Urinary bladder (tissue), 4 donors: ENCODE data around the gene POU2F1. TPM values are rescaled to one million over a fixed set of nuclear protein-coding genes. Genes with fewer than 3 reads are reported as not detected.

ENCODE experiments used
- DNase-seq: peaks from one replicate; pipeline ENCODE4 v3.0.0-alpha.2; 2015; ENCODE audit errors: extremely low spot score
- H3K27ac ChIP-seq: one replicate; pipeline ENCODE4 v1.5.1; 2013; ENCODE audit warnings: low read depth, mild to moderate bottlenecking, moderate library complexity
- H3K36me3 ChIP-seq: one replicate; pipeline ENCODE4 v1.6.1; 2013; ENCODE audit warnings: mild to moderate bottlenecking, moderate library complexity; ENCODE audit not compliant: insufficient read depth
- H3K4me1 ChIP-seq: one replicate; pipeline ENCODE4 v1.6.1; 2013; ENCODE audit warnings: mild to moderate bottlenecking, moderate library complexity; ENCODE audit not compliant: insufficient read depth
- H3K4me3 ChIP-seq: one replicate; pipeline ENCODE4 v1.5.1; 2013; ENCODE audit warnings: low read depth, low read length
- WGBS: extraction: QIAGEN DNeasy Blood & Tissue Kit; methylation state at CpG from one replicate; pipeline ENCODE4 v1.1.7; 2013; 5-methylcytosine and 5-hydroxymethylcytosine counted together
- polyA plus RNA-seq: library from polyadenylated mRNA; stranded (reverse); fragments of 200-250 nt; gene quantifications from one replicate; pipeline ENCODE4 v1.2.3, GENCODE V29; 2013
- total RNA-seq: library from RNA; depleted of rRNA; stranded (reverse); fragments of >200 nt; gene quantifications from one replicate; pipeline ENCODE4 v1.2.3, GENCODE V29; 2014
- donor health status: healthy with polysubstance abuse.
- donor health status: healthy.

POU2F1 gene
- total and polyA plus RNA-seq, 2 donors: 2.2 to 31.3 TPM

DNA sequence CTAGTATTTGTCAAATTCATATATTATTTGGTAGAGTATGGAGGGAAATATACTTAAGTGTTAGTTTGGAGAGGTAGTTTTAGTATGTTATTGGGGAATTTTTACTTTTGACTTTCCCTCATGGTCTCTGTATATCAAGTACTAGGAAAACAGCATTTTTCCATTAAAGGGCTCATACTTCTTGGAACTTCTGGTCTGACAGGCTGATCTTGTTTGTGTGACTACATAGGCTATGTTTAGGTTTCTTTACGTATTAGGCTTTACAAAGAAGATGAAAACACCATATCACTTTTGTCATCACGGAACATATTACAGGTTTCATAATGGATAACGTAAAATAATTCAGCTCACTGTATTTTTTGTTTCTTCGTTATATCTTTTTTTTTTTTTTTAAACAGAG lies 30.8 kb downstream of the POU2F1 start:
- Histone ChIP-seq H3K27ac (no peak overlapping the region), H3K36me3 (no peaks in the 10 kb centered on the region), H3K4me1 (no peaks in the 10 kb centered on the region), H3K4me3 (no peak overlapping the region)
- 92% methylated on average over 4 of the region's 4 CpGs for WGBS
- DNase-seq: no peak

DNA sequence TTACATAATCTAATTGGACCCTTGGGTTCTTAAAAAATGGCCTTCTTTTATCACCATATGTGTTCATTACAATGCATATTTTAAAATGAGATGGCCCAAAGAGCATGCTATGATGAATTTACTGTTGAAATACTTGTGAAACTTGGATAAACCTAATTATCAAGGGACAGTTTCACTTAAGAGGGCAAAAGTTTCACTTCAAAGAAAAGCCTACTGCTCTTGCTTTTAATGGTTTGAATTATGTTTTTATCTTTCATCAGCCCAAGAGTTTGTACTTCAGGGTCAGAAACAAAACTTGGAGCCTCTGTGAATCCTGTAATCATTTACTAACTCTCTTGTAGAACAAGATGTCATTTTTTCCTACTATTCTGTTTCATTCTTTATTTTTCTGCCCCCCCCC lies 32.3 kb downstream of the POU2F1 start:
- no peaks in the 10 kb centered on the region for H3K4me1 ChIP-seq
- H3K4me3 ChIP-seq: no peak overlapping the region
- DNase-seq: no peak
- no peak overlapping the region for H3K27ac ChIP-seq
- no peaks in the 10 kb centered on the region for H3K36me3 ChIP-seq

DNA sequence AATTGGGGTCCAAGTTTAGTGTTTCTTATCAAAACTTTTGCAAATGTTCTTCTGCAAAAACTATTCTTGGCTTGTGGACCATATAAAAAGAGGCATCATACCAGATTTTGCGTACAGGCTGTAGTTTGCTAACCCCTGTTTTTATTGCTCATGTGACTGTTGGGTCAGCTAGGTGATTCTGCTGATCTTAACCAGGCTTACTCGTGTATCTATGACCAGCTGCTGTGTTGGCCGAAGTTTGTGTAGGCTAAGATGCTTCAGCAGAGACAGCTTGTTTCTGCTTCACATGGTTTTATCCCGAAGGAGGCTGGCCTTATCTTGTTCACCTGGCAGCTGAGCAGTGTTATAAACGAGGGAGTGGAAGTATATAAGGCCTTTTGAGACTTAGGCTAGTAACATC lies 38.2 kb downstream of the POU2F1 start:
- peak; percentile 36 for DNase-seq
- no peak overlapping the region for H3K4me3 ChIP-seq
- WGBS: 20% methylated on average over 5 of the region's 5 CpGs
- H3K36me3 ChIP-seq: no peaks in the 10 kb centered on the region
- H3K4me1 ChIP-seq: peaks cover 2% of the 10 kb centered on the region
- no peak overlapping the region for H3K27ac ChIP-seq

DNA sequence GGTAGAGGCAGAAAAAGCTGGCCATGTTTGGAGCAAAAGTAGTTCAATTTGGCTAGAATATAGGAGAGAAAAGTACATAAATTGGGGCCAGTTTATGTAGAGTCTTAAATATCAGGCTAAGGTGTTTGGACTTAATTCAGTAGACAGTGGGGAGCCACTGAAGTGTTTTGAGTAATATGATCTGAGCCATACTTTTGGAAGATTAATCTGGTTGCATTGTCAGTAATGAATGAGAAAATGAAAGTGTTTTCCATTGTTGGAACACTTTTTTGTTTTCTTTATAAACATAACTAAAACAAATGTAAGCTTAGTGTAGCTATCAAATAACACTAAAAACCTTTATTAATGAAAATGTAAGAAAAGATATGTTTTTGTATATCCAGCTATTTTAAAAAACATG lies 42.1 kb downstream of the POU2F1 start:
- no peaks in the 10 kb centered on the region for H3K36me3 ChIP-seq
- DNase-seq: no peak
- peaks cover 2% of the 10 kb centered on the region for H3K4me1 ChIP-seq
- no peak overlapping the region for H3K4me3 ChIP-seq
- no peak overlapping the region for H3K27ac ChIP-seq

DNA sequence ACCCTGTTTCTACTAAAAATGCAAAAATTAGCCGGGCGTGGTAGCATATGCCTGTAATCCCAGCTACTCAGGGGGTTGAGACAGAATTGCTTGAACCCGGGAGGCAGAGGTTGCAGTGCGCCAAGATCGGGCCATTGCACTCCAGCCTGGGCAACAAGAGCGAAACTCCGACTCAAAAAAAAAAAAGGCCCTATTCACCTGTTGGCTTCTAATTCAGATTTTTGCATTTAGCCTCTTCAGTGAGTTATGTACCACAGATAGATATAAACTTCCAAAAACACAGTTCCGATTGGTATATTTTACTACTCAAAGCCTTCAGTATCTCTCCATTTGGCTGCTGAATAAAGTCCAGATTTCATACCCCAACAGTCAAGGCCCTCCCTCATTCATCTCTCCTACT lies 42.7 kb downstream of the POU2F1 start:
- H3K4me1 ChIP-seq: peaks cover 2% of the 10 kb centered on the region
- no peaks in the 10 kb centered on the region for H3K36me3 ChIP-seq
- no peak overlapping the region for H3K4me3 ChIP-seq
- 96% methylated on average over 8 of the region's 8 CpGs for WGBS
- no peak overlapping the region for H3K27ac ChIP-seq
- DNase-seq: no peak

DNA sequence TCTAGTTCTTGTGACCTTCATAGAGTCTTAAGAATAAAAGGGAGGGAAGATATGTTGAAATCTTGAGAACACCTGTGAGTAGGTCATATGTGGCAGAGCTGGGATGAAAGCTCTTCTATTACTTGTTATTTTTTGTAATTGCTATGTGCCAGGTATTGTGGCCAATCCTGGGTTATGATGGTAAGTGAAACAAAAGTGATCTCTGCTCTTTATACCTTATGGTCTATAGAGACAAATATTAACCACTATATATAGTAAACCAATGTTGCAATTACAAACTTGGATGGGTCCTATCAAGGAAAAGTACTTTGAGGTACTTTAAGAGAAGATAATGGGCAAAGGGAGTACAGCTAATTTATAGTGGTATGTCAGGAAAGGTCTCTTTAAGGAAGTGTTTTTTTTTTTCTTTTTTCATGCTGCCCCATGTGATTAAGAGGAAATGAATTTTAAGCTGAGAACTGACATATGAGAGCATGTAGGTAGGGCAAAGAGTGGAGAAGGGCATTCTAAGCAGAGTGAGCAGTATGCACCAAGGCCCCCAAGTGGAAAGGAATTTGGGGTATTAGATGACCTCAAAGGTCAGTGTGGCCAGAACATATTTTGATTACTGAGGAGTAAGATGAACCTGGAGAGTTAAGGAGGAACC lies 43.3 kb downstream of the POU2F1 start:
- Histone ChIP-seq H3K4me1 (peaks cover 2% of the 10 kb centered on the region), H3K27ac (no peak overlapping the region), H3K36me3 (no peaks in the 10 kb centered on the region), H3K4me3 (no peak overlapping the region)
- DNase-seq: no peak

DNA sequence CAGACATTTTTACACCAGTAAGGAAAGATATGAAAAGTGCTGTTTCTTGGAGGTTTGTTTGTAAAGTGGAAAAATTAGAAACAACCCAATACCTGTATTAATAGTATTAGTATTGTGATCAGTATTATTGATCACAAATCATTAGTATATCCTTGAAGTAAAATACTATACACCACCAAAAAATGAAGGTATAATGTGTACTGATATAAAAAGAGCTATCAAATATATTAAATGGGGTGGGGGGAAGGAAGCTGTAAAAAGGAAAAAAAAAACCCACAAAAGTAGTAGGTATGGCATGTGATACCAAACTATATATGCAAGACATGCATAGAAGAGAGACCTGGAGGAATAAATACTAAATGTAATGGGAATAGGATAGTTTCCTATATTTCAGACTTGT lies 46.3 kb downstream of the POU2F1 start:
- peaks cover 2% of the 10 kb centered on the region for H3K4me1 ChIP-seq

GRCh38 chr1:167268347-167268787 lies 47.7 kb downstream of the POU2F1 start:
- no peaks in the 10 kb centered on the region for H3K36me3 ChIP-seq
- no peak overlapping the region for H3K4me3 ChIP-seq
- no peak for DNase-seq
- no peaks in the 10 kb centered on the region for H3K4me1 ChIP-seq
- 75% methylated on average over 2 of the region's 2 CpGs for WGBS
- H3K27ac ChIP-seq: no peak overlapping the region

More for the DNA sequence above, 46.3 kb downstream of the POU2F1 start:
- no peak overlapping the region for H3K27ac ChIP-seq
- no peaks in the 10 kb centered on the region for H3K36me3 ChIP-seq
- no peak overlapping the region for H3K4me3 ChIP-seq
- DNase-seq: no peak

GRCh38 chr1:167270349-167271092 lies 49.8 kb downstream of the POU2F1 start:
- no peaks in the 10 kb centered on the region for H3K36me3 ChIP-seq
- no peak overlapping the region for H3K4me3 ChIP-seq
- no peaks in the 10 kb centered on the region for H3K4me1 ChIP-seq

DNA sequence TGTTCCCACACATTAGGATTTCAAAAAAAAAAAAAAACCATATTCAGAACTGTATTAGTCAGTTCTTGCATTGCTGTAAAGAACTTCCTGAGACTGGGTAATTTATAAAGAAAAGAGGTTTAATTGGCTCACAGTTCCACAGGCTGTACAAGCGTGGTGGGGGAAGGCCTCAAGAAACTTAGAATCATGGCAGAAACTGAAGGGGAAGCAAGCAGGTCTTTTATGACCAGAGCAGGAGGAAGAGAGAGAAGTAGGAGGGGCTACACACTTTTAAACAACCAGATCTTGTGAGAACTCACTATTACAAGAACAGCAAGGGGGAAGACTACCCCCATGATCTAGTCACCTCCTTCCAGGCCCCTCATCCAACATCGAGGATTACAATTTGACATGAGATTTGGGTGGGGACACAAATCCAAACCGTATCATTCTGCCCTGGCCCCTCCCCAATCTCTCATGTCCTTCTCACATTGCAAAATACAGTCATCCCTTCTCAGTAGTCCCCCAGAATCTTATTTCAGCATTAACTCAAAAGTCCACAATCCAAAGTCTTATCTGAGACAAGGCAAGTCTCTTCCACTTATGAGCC lies 51.8 kb downstream of the POU2F1 start:
- H3K27ac ChIP-seq: no peak overlapping the region
- 73% methylated on average over 3 of the region's 3 CpGs for WGBS
- H3K36me3 ChIP-seq: no peaks in the 10 kb centered on the region
- no peak for DNase-seq
- no peak overlapping the region for H3K4me3 ChIP-seq
- no peaks in the 10 kb centered on the region for H3K4me1 ChIP-seq

More at GRCh38 chr1:167270349-167271092, 49.8 kb downstream of the POU2F1 start:
- no peak overlapping the region for H3K27ac ChIP-seq
- DNase-seq: no peak
- 69% methylated on average over 1 of the region's 1 CpG for WGBS

- Histone ChIP-seq H3K4me3 (no peak overlapping the region), H3K36me3 (no peaks in the 10 kb centered on the region), H3K27ac (no peak overlapping the region), H3K4me1 (no peaks in the 10 kb centered on the region)
- no peak for DNase-seq
- WGBS: 72% methylated on average over 12 of the region's 12 CpGs
These were observed 52.5 kb downstream of the POU2F1 start for GRCh38 chr1:167273027-167273800.

- no peaks in the 10 kb centered on the region for H3K4me1 ChIP-seq
- no peak overlapping the region for H3K27ac ChIP-seq
- DNase-seq: no peak
- no peaks in the 10 kb centered on the region for H3K36me3 ChIP-seq
- WGBS: 93% methylated on average over 1 of the region's 1 CpG
- no peak overlapping the region for H3K4me3 ChIP-seq
These were observed 53.4 kb downstream of the POU2F1 start for GRCh38 chr1:167274061-167274460.

- no peak for DNase-seq
- 95% methylated on average over 3 of the region's 3 CpGs for WGBS
- Histone ChIP-seq H3K27ac (no peak overlapping the region), H3K36me3 (no peaks in the 10 kb centered on the region), H3K4me3 (no peak overlapping the region), H3K4me1 (no peaks in the 10 kb centered on the region)
These were observed 56.3 kb downstream of the POU2F1 start for GRCh38 chr1:167276969-167277368.

GRCh38 chr1:167278497-167278896 lies 57.8 kb downstream of the POU2F1 start:
- H3K4me1 ChIP-seq: no peaks in the 10 kb centered on the region
- H3K36me3 ChIP-seq: no peaks in the 10 kb centered on the region
- 86% methylated on average over 5 of the region's 5 CpGs for WGBS
- H3K27ac ChIP-seq: no peak overlapping the region
- DNase-seq: no peak
- H3K4me3 ChIP-seq: no peak overlapping the region
